A549 treated with AZD9567 at 1 μM for 4 hours (cell line): ENCODE measurements around the gene TRAF6. TPM values are rescaled to one million over a fixed set of nuclear protein-coding genes. Genes with fewer than 3 reads are reported as not detected.

Source experiments
- total RNA-seq: library from RNA; stranded (reverse); fragments of 200-300 nt; extraction: Qiagen RNA extraction; gene quantifications from 5 replicates; pipeline ENCODE4 v1.2.3, GENCODE V29; 2022; ENCODE audit not compliant: insufficient read depth

The TRAF6 gene, protein sequence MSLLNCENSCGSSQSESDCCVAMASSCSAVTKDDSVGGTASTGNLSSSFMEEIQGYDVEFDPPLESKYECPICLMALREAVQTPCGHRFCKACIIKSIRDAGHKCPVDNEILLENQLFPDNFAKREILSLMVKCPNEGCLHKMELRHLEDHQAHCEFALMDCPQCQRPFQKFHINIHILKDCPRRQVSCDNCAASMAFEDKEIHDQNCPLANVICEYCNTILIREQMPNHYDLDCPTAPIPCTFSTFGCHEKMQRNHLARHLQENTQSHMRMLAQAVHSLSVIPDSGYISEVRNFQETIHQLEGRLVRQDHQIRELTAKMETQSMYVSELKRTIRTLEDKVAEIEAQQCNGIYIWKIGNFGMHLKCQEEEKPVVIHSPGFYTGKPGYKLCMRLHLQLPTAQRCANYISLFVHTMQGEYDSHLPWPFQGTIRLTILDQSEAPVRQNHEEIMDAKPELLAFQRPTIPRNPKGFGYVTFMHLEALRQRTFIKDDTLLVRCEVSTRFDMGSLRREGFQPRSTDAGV
- total RNA-seq = 7.8 to 14.3 TPM (median 8.0 TPM) in 5 replicates

DNA sequence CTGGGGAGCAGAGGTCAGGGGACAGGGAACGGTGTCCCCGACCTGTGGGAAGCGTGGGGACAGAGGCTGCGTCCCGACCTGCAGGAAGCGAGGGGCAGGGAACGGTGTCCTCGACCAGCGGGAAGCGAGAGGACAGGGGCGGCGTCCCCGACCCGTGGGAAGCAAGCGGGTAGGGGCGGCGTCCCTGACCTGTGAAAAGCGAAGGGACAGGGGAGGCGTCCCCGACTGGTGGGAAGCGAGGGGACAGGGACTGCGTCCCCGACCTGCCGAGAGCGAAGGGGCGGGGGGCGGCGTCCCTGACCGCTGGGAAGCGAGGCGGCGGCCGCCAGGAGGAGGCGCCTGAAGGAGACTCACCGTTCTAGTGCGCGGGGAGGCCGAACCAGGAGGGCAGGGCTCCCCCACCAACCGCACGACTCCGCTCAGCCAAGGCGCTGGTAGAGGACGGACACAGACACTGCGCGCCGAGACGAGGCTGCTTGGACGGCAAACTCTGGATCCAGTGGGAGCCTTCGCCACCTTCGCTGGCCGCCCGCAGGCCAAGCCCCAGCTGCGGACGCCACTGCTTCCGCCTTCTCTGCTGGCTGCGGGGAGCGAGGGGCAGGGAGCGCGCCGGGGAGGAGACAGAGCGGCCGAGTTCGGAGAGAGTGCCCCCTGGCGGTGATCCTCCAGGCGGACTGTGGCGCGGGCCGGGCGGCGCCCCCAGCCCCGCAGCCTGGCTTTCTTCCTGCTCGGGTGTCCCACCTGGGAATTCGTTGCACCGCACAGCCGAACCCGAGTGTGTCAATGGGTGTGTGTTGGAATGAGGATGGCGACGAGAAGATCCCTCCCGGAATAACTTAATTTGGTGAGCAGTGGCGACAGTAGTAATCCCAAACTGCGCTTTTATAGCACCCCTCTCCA is at the start of gene TRAF6:
Gene TRAF6 (minus strand): TSS at position 579 of the 900 bp plus-strand sequence. CDS start 8,757 bp downstream, outside the sequence.

Other genes starting within 250 kb of the TRAF6 start
- gene COMMD9, start 220.8 kb downstream of the TRAF6 start, total RNA-seq = 24.7 to 56.1 TPM (median 49.9 TPM) in 5 replicates
- gene PRR5L, start 214.0 kb downstream of the TRAF6 start, total RNA-seq = 4.8 to 12.9 TPM (median 10.6 TPM) in 5 replicates
- gene RAG1, start 57.7 kb upstream of the TRAF6 start, total RNA-seq = 0.06 to 0.42 TPM (median 0.31 TPM) in 4 of 5 replicates, not detected in the other
- gene IFTAP, start 84.2 kb upstream of the TRAF6 start, total RNA-seq = 14.0 to 41.0 TPM (median 16.6 TPM) in 5 replicates
- not detected in 5 replicates for gene RAG2, start 88.0 kb upstream of the TRAF6 start, total RNA-seq